ENCODE measurements around the gene NTN4. TPM values are rescaled to one million over a fixed set of nuclear protein-coding genes. Genes with fewer than 3 reads are reported as not detected.
A peak's percentile ranks its signal among the peaks of the same experiment; 100 is the strongest.

The NTN4 gene
- total RNA-seq: not detected

DNA sequence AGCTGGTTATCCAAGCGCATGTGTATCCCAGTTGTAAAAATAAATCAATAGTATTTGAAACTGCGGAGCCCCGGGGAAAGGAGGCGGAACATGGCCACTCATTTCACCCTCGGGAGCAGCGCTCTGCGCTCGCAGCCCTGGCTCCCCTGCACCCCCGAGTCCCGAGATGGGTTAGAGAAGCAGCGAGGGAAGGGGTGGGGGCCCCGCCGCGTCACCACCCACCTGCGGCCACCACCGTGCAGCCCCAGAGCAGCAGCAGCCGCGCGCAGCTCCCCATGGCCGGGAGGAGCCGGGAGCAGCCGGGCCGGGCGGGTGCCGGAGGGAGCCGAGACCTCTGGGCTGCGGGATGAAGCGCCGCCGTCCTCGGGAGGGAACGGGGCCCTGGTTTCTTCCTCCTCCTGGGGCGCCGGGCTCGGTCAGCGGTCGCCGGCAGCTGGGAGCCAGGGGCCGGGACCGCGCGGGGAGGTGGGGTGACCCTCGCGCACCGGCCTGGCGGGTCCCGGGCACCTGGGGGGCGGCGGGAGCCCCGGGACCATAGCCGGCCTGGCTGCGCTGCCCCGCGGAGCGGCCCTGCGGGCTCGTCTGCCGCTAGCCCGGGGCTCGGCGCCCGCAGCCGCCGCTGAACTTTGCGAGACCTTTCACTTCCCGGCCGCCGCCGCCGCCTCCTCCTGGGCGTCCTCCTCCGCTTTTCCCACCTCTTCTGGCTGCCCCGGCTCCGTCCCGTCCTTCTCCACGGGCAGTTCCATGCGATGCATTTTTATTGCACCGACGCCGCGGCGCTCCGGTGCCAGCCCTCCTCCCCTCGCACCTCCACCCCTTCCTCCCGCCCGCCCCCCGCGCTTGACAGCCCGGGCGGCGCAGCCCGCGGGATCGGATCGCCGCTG lies at the start of gene NTN4:
Gene NTN4, minus strand, starts transcription at position 732 of the 884 bp plus-strand sequence. Its CDS starts 455 bp downstream, at position 277.
- Mint-ChIP-seq H3K27me3 (peaks cover 61% of the 10 kb centered on the region), H3K36me3 (ENCODE audit: low read depth) (no peaks in the 10 kb centered on the region), H3K9me3 (no peaks in the 10 kb centered on the region), H3K4me3 (peak within 1 kb of the TSS; percentile 67), H3K27ac (no peak within 1 kb of the TSS), H3K4me1 (ENCODE audit: low read depth) (peaks cover 14% of the 10 kb centered on the region)
- ATAC-seq (peak; percentile 67), DNase-seq (peak; percentile 33)
- TF ChIP-seq, protein P1, sequence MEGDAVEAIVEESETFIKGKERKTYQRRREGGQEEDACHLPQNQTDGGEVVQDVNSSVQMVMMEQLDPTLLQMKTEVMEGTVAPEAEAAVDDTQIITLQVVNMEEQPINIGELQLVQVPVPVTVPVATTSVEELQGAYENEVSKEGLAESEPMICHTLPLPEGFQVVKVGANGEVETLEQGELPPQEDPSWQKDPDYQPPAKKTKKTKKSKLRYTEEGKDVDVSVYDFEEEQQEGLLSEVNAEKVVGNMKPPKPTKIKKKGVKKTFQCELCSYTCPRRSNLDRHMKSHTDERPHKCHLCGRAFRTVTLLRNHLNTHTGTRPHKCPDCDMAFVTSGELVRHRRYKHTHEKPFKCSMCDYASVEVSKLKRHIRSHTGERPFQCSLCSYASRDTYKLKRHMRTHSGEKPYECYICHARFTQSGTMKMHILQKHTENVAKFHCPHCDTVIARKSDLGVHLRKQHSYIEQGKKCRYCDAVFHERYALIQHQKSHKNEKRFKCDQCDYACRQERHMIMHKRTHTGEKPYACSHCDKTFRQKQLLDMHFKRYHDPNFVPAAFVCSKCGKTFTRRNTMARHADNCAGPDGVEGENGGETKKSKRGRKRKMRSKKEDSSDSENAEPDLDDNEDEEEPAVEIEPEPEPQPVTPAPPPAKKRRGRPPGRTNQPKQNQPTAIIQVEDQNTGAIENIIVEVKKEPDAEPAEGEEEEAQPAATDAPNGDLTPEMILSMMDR (IDR thresholded peaks at IDR 0.05): no peak
- ChIA-PET POLR2A (interaction anchor here (0.7 to 1.1 kb wide), 2 partner anchors 10 to 69 kb away, joined by 3 read pairs; partner anchors contain the start of gene SNRPF), CTCF (no interaction called here)
- intact Hi-C loops (cut with micrococcal nuclease): no loop called here

DNA sequence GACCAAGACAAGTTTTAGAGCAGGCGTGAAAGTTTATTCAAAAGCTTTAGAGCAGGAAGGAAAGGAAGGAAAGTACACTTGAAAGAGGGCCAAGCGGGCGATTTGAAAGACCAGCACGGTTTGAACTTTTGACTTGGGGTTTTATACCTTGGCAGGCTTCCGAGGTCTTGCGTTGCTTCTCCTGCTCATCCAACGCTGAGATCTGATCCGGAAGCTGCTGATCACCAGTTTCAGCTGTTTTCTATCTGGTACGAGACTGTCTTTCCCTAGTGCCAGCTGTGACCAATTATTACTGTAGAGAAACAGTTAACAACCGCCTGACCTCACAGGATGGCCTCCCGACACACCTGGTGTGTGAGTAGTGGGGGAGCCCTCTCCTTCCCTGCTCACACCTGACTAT lies 47.6 kb upstream of the NTN4 start:
- POLR2A ChIA-PET: no interaction called here
- H3K4me3 Mint-ChIP-seq: no peak overlapping the region

DNA sequence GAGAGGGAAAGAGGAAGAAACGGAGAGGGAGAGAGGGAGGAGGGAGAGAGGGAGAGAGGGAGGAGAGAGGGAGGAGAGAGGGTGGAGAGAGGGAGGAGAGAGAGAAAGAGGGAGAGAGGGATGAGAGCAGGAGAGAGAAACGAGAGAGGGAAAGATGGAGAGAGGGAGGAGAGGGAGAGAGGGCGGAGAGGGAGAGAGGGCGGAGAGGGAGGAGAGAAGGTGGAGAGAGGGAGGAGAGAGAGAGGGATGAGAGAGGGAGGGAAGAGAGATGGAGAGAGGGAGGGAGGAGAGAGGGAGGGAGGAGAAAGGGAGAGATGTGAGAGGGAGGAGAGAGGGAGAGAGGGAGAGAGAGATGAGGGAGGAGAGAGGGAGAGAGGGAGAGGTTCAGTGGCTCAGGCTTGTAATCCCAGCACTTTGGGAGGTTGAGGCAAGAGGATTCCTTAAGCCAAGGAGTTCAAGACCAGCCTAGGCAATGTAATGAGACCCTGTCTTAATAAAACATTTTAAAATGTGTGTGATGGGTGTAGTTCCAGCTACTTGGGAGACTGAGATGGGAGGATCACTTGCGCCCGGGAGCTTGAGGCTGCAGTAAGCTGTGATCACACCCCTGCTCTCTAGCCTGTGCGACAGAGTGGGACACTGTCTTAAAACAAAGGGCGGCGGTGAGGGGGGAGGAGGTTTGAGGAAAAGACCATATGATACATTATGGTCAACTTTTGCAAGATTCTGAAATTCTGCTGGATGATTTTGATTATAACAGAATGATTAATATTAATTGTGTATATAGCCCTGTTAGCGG lies 46.9 kb upstream of the NTN4 start:
- CTCF ChIA-PET: interaction anchor here (0.6 kb wide), 1 partner anchor 75 kb away, joined by 3 read pairs; no protein-coding TSS in a partner anchor
- H3K27ac Mint-ChIP-seq: no peak overlapping the region
- intact Hi-C loops (cut with micrococcal nuclease): no loop called here

More for the DNA sequence above, 47.6 kb upstream of the NTN4 start:
- Mint-ChIP-seq H3K9me3 (no peaks in the 10 kb centered on the region), H3K27me3 (peaks cover 12% of the 10 kb centered on the region), H3K36me3 (ENCODE audit: low read depth) (no peaks in the 10 kb centered on the region), H3K27ac (no peak overlapping the region), H3K4me1 (ENCODE audit: low read depth) (peaks cover 4% of the 10 kb centered on the region)
- no peak for DNase-seq
- CTCF ChIA-PET: interaction anchor here (0.6 kb wide), 1 partner anchor 75 kb away, joined by 3 read pairs; no protein-coding TSS in a partner anchor
- intact Hi-C loops (cut with micrococcal nuclease): no loop called here
- TF ChIP-seq, protein P1 (IDR thresholded peaks at IDR 0.05): no peak
- ATAC-seq: no peak

DNA sequence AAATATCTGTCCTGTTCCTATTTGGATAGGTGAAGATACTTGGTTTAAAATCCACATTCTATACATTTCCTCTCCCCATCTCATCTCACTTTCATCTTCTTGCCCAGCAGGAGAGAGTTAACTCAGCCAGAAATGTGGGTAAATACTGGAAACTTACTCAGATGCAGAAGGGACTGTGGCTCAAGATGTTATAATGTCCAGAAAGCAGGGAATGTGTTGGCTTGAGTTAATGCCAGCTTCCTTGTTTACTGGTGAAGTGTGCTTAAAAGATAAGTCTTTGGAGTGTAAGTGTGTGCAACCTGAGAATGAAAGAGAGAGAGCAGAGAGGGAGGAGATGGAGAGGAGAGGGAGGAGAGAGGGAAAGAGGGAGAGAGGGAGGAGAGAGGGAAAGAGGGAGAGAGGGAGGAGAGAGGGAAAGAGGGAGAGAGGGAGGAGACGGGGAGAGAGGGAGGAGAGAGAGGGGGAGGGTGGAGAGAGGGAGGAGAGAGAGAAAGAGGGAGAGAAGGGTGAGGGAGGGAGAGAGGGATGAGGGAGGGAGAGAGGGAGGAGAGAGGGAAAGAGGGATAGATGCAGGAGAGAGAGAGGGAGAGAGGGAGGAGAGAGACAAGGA lies 46.2 kb upstream of the NTN4 start:
- Mint-ChIP-seq H3K9me3 (no peaks in the 10 kb centered on the region), H3K36me3 (ENCODE audit: low read depth) (no peaks in the 10 kb centered on the region), H3K4me1 (ENCODE audit: low read depth) (peaks cover 4% of the 10 kb centered on the region), H3K4me3 (no peak overlapping the region), H3K27ac (no peak overlapping the region), H3K27me3 (peaks cover 10% of the 10 kb centered on the region)
- ATAC-seq: no peak
- TF ChIP-seq, protein P1 (IDR thresholded peaks at IDR 0.05): no peak
- POLR2A ChIA-PET: no interaction called here
- CTCF ChIA-PET: no interaction called here
- no peak for DNase-seq
- intact Hi-C loops (cut with micrococcal nuclease): no loop called here

More for the DNA sequence above, 46.9 kb upstream of the NTN4 start:
- no peak for DNase-seq
- Mint-ChIP-seq H3K4me1 (ENCODE audit: low read depth) (peaks cover 4% of the 10 kb centered on the region), H3K36me3 (ENCODE audit: low read depth) (no peaks in the 10 kb centered on the region), H3K4me3 (no peak overlapping the region), H3K9me3 (no peaks in the 10 kb centered on the region), H3K27me3 (peaks cover 10% of the 10 kb centered on the region)
- TF ChIP-seq, protein P1 (IDR thresholded peaks at IDR 0.05): no peak
- ATAC-seq: no peak
- POLR2A ChIA-PET: no interaction called here
